Stomach (tissue), 4 donors: ENCODE measurements around the gene MRTO4.
"Not testable (repeated sequence)": the region's sequence is repeated elsewhere in the genome, so short reads cannot be mapped to it uniquely, and the experiment has no call there.

Source experiments
- EP300 ChIP-seq: sonication (generic); formaldehyde crosslinking; IDR thresholded peaks from one replicate; pipeline ENCODE4 v1.6.1; 2017; ENCODE audit warnings: antibody characterized with exemption
- TF ChIP-seq, protein P1 (sequence below), 7 experiments: fragments of 450-650 bp in 4 of 7; fragments of 200-600 bp in 3 of 7; sonication (generic) in 3 of 7; IDR thresholded peaks; one replicate each; pipeline ENCODE4 v1.5.1; 2016 to 2019; ENCODE audit warnings: antibody characterized with exemption in 7 of 7, control low read depth in 2 of 7, mild to moderate bottlenecking in 1 of 7

DNA sequence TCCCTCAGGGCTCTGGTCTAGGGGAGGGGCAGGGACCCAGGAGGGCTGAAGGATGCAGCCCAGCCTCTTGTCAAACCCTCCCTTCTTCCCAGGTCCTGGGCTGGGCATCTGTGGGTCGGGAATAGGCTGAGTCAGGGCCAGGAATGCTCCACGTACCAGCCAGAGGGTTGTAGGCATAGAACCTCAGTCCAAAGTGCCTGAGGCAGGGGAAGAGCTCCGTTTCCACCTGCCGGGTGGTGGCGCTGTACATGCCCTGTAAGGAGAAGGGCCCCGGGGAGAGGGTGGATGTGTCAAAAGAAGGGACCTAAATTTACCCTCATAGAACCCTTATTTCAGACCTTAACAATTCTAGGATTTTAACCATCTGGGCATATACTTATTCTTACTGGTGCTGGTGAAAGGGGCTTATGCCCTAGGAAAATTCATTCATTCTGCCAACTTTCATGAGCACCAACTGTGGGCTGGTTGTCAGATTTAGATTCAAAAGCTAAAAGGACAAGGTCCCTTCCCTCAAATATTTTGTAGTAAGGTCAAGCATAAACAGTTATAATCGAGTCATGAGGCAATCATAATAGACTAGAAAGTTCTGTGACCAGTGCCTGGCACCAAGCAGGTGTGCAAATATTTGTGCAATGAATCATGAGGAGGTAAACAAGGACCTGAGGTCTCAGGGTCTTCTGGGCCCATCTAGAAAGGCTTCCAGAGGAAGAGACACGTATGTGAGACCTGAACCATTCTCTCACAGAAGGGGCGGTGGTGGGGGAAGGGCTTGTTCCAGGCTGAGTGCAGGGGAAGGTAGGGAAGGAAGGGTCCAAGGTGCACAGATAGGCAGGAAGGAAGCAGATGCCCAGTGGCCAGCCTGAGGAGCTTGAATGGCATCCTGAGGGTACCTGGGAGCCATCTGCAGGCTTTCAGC lies 18.1 kb downstream of the MRTO4 start:
- TF ChIP-seq, protein P1, sequence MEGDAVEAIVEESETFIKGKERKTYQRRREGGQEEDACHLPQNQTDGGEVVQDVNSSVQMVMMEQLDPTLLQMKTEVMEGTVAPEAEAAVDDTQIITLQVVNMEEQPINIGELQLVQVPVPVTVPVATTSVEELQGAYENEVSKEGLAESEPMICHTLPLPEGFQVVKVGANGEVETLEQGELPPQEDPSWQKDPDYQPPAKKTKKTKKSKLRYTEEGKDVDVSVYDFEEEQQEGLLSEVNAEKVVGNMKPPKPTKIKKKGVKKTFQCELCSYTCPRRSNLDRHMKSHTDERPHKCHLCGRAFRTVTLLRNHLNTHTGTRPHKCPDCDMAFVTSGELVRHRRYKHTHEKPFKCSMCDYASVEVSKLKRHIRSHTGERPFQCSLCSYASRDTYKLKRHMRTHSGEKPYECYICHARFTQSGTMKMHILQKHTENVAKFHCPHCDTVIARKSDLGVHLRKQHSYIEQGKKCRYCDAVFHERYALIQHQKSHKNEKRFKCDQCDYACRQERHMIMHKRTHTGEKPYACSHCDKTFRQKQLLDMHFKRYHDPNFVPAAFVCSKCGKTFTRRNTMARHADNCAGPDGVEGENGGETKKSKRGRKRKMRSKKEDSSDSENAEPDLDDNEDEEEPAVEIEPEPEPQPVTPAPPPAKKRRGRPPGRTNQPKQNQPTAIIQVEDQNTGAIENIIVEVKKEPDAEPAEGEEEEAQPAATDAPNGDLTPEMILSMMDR (IDR thresholded peaks at IDR 0.05): not testable (repeated sequence)
- not testable (repeated sequence) for TF ChIP-seq EP300
